IMR-90 (cell line): ENCODE results near the gene MC5R. TPM values are rescaled to one million over a fixed set of nuclear protein-coding genes. Genes with fewer than 3 reads are reported as not detected.

Experiments
- ATAC-seq: fragments of 200-7000 bp; cut with Tn5 transposase; 2 replicates; pipeline ENCODE4 v1.9.1; 2020; ENCODE audit warnings: low read depth, mild to moderate bottlenecking, moderate library complexity
- BruUV-seq: library from RNA; stranded (reverse); fragments of 400-500 nt; replicated peaks from 2 replicates; lab custom pipeline; 2021; lab: Mats Ljungman, UMichigan
- CTCF ChIA-PET: fragments of 300-600 bp; formaldehyde crosslinking; extraction: SDS; loops from one replicate; lab custom pipeline; 2021; ENCODE audit warnings: antibody characterized with exemption; lab: Yijun Ruan, JAX
- POLR2A ChIA-PET: fragments of 300-600 bp; sonication (Branson Sonifier 250); formaldehyde crosslinking; loops from one replicate; lab custom pipeline; 2022; ENCODE audit warnings: antibody characterized with exemption; ENCODE audit not compliant: unreplicated experiment; lab: Charles Lee
- DNase-seq: peaks from one replicate; pipeline ENCODE4 v3.0.0; 2013
- H2AFZ ChIP-seq: replicated peaks from 2 replicates; pipeline ENCODE3; 2013; ENCODE audit warnings: low read length, mild to moderate bottlenecking; ENCODE audit not compliant: poor library complexity
- H2AK5ac ChIP-seq: 2 replicates; pipeline ENCODE4 v1.6.1; 2013; ENCODE audit warnings: low read depth, low read length, inconsistent platforms
- H2AK9ac ChIP-seq: replicated peaks from 2 replicates; pipeline ENCODE3; 2013; ENCODE audit warnings: mild to moderate bottlenecking, low read depth, low read length, moderate library complexity; ENCODE audit not compliant: poor library complexity
- H2BK120ac ChIP-seq: 2 replicates; pipeline ENCODE4 v1.6.1; 2013; ENCODE audit warnings: low read depth, low read length, inconsistent platforms
- H2BK15ac ChIP-seq: 3 replicates; pipeline ENCODE4 v1.6.1; 2013; ENCODE audit warnings: low read depth, low read length, inconsistent platforms
- H2BK20ac ChIP-seq: 2 replicates; pipeline ENCODE4 v1.6.1; 2013; ENCODE audit warnings: low read depth, mild to moderate bottlenecking, inconsistent platforms, low read length, moderate library complexity
- H2BK5ac ChIP-seq: 2 replicates; pipeline ENCODE4 v1.6.1; 2013; ENCODE audit warnings: mild to moderate bottlenecking, low read depth, low read length, inconsistent platforms; ENCODE audit not compliant: poor library complexity, severe bottlenecking
- H3K14ac ChIP-seq: replicated peaks from 2 replicates; pipeline ENCODE4 v1.6.1; 2013; ENCODE audit warnings: low read depth, low read length, inconsistent platforms
- H3K18ac ChIP-seq: 2 replicates; pipeline ENCODE4 v1.6.1; 2013; ENCODE audit warnings: low read depth, low read length, control low read depth
- H3K23ac ChIP-seq: 2 replicates; pipeline ENCODE4 v1.6.1; 2013; ENCODE audit warnings: low read depth, low read length, inconsistent platforms
- H3K27ac ChIP-seq: 2 replicates; pipeline ENCODE4 v1.5.1; 2013; ENCODE audit warnings: mild to moderate bottlenecking, control low read depth, low read length; ENCODE audit not compliant: insufficient read depth
- H3K27me3 ChIP-seq: 2 replicates; pipeline ENCODE4 v1.6.1; 2013; ENCODE audit warnings: low read length; ENCODE audit not compliant: control insufficient read depth, insufficient read depth
- H3K36me3 ChIP-seq: 2 replicates; pipeline ENCODE4 v1.6.1; 2013; ENCODE audit warnings: low read length, mixed read lengths; ENCODE audit not compliant: control insufficient read depth, insufficient read depth
- H3K4ac ChIP-seq: 2 replicates; pipeline ENCODE4 v1.6.1; 2013; ENCODE audit warnings: low read depth, low read length, inconsistent platforms
- H3K4me1 ChIP-seq: 2 replicates; pipeline ENCODE4 v1.6.1; 2013; ENCODE audit warnings: low read length, mixed read lengths; ENCODE audit not compliant: control insufficient read depth, insufficient read depth
- H3K4me2 ChIP-seq: 2 replicates; pipeline ENCODE4 v1.6.1; 2013; ENCODE audit warnings: low read depth, mild to moderate bottlenecking, control low read depth, low read length, moderate library complexity
- H3K4me3 ChIP-seq: 2 replicates; pipeline ENCODE4 v1.5.1; 2013; ENCODE audit warnings: low read depth, mild to moderate bottlenecking, control low read depth, low read length, moderate library complexity; ENCODE audit not compliant: insufficient read depth
- H3K56ac ChIP-seq: 2 replicates; pipeline ENCODE4 v1.6.1; 2013; ENCODE audit warnings: low read length, inconsistent platforms; ENCODE audit not compliant: insufficient read depth; ENCODE audit errors: extremely low read depth
- H3K79me1 ChIP-seq, 2 experiments: 2 replicates each; pipeline ENCODE4 v1.6.1; 2013; ENCODE audit warnings: low read length in 2 of 2, inconsistent platforms in 1 of 2, low read depth in 1 of 2
- H3K9ac ChIP-seq: 2 replicates; pipeline ENCODE4 v1.6.1; 2013; ENCODE audit warnings: low read depth, low read length, control low read depth
- H3K9me1 ChIP-seq: 2 replicates; pipeline ENCODE4 v1.6.1; 2013; ENCODE audit warnings: low read length, inconsistent platforms; ENCODE audit not compliant: insufficient read depth
- H3K9me3 ChIP-seq: 2 replicates; pipeline ENCODE4 v1.6.1; 2013; ENCODE audit warnings: low read length; ENCODE audit not compliant: control insufficient read depth, insufficient read depth
- H4K20me1 ChIP-seq: 2 replicates; pipeline ENCODE4 v1.6.1; 2013; ENCODE audit warnings: low read length, inconsistent platforms; ENCODE audit not compliant: insufficient read depth
- H4K5ac ChIP-seq: 2 replicates; pipeline ENCODE4 v1.6.1; 2013; ENCODE audit warnings: mild to moderate bottlenecking, low read depth, low read length, control low read depth
- H4K8ac ChIP-seq, 2 experiments: 2 replicates each; pipeline ENCODE4 v1.6.1; 2013; ENCODE audit warnings: low read depth in 2 of 2, low read length in 2 of 2, control low read depth in 1 of 2, inconsistent platforms in 1 of 2
- H4K91ac ChIP-seq: 2 replicates; pipeline ENCODE4 v1.6.1; 2013; ENCODE audit warnings: low read depth, low read length, inconsistent platforms; ENCODE audit not compliant: insufficient read depth
- CHD1 ChIP-seq: IDR thresholded peaks from 2 replicates; pipeline ENCODE4 v1.6.1; 2012; ENCODE audit warnings: low read depth, low read length, improper control_type of control experiment
- FOS ChIP-seq: fragments of 150-350 bp; IDR thresholded peaks from 2 replicates; pipeline ENCODE4 v1.6.1; 2016; ENCODE audit warnings: low read depth, low read length
- NFE2L2 ChIP-seq: fragments of 150-350 bp; IDR thresholded peaks from 2 replicates; pipeline ENCODE4 v1.6.1; 2016; ENCODE audit warnings: low read depth, mild to moderate bottlenecking, low read length
- POLR2A ChIP-seq: IDR thresholded peaks from 2 replicates; pipeline ENCODE4 v1.6.1; 2012; ENCODE audit warnings: mild to moderate bottlenecking, low read depth, low read length
- RFX5 ChIP-seq: IDR thresholded peaks from 2 replicates; pipeline ENCODE4 v1.8.0; 2012; ENCODE audit warnings: low read depth, mild to moderate bottlenecking, low read length, moderate library complexity
- SMC3 ChIP-seq: fragments of 150-350 bp; IDR thresholded peaks from 2 replicates; pipeline ENCODE4 v1.6.1; 2016; ENCODE audit warnings: low read depth, mild to moderate bottlenecking, antibody characterized with exemption, low read length, moderate library complexity
- WGBS, 2 experiments: methylation state at CpG; one replicate each; pipeline versions ENCODE4 v1.1.5 to v1.1.7; 2013; ENCODE audit warnings: missing lambda C conversion rate in 2 of 2; ENCODE audit not compliant: insufficient read length in 1 of 2; ENCODE audit errors: extremely low coverage in 2 of 2; 5-methylcytosine and 5-hydroxymethylcytosine counted together
- dilution Hi-C: fragments of 300-500 bp; cut with HindIII; formaldehyde crosslinking; loops from one replicate; pipeline ENCODE4 v1.14.3; 2018; ENCODE audit warnings: low sequenced_read_pairs; ENCODE audit not compliant: unreplicated experiment
- in situ Hi-C: fragments of 300-500 bp; cut with MboI; formaldehyde crosslinking; loops from 3 replicates; pipeline ENCODE4 v1.14.3; 2019; ENCODE audit warnings: low sequenced_read_pairs, inconsistent platforms, mixed read lengths
- intact Hi-C: fragments of 100-400 bp; cut with micrococcal nuclease; formaldehyde crosslinking; loops from 2 replicates; pipeline ENCODE4 v1.10.0; 2022
- polyA plus RNA-seq, 3 experiments: library from polyadenylated mRNA; depleted of rRNA; stranded (reverse); fragments of >200 nt; gene quantifications; 2 replicates each; pipeline ENCODE4 v1.2.3, GENCODE V29; 2012; ENCODE audit warnings: low replicate concordance in 1 of 3
- total RNA-seq: library from RNA; depleted of rRNA; stranded (reverse); fragments of >200 nt; gene quantifications from 2 replicates; pipeline ENCODE4 v1.2.3, GENCODE V29; 2012

Gene MC5R
- total and polyA plus RNA-seq, 2 of the 4 experiments (the other 2 are of a cell fraction) = not detected

- H4K20me1 ChIP-seq = no peaks in the 10 kb centered on the region
- no peak overlapping the region for H2AK9ac ChIP-seq
- DNase-seq = no peak
- H3K9me1 ChIP-seq = no peaks in the 10 kb centered on the region
- no peak overlapping the region for H3K4me2 ChIP-seq
- H2BK120ac ChIP-seq = no peak overlapping the region
- no peak overlapping the region for H2BK5ac ChIP-seq
- H4K5ac ChIP-seq = no peak overlapping the region
- in situ Hi-C loops (no loop called here), dilution Hi-C loops (no loop called here), intact Hi-C loops (no loop called here)
- H2BK20ac ChIP-seq = no peak overlapping the region
- no peak overlapping the region for H3K4me3 ChIP-seq
- H3K14ac ChIP-seq = no peak overlapping the region
- H3K23ac ChIP-seq = no peak overlapping the region
- peaks cover 7% of the 10 kb centered on the region; the same call in 1 of the 2 replicates for H3K27me3 ChIP-seq
- no peak overlapping the region for H3K27ac ChIP-seq
- H2AFZ ChIP-seq = no peak overlapping the region
- no peak overlapping the region for H3K9ac ChIP-seq
- no peak overlapping the region for H2BK15ac ChIP-seq
- ChIA-PET POLR2A (no interaction called here), CTCF (no interaction called here)
- H3K79me1 ChIP-seq = no peaks in the 10 kb centered on the region
- no peak overlapping the region for H3K18ac ChIP-seq
- no peaks in the 10 kb centered on the region for H3K4me1 ChIP-seq
- TF ChIP-seq NFE2L2 (no peak), FOS (no peak), POLR2A (no peak), SMC3 (no peak), CHD1 (no peak), RFX5 (no peak)
- no peak overlapping the region for H4K91ac ChIP-seq
- 40% methylated on average over 1 of the region's 4 CpGs; no CpG with 5 or more reads in 1 of the 2 experiments for WGBS, 2 experiments
- no peak overlapping the region for H3K56ac ChIP-seq
- no peak overlapping the region for H4K8ac ChIP-seq
- ATAC-seq = no peak
- H3K4ac ChIP-seq = no peak overlapping the region
- no peaks in the 10 kb centered on the region for H3K9me3 ChIP-seq
- no peak overlapping the region for H2AK5ac ChIP-seq
- no TSS peak for BruUV-seq
- no peaks in the 10 kb centered on the region for H3K36me3 ChIP-seq
These were observed 19.6 kb upstream of the MC5R start for GRCh38 chr18:13804305-13804704.
